ENCODE measurements around the gene VPS13A. TPM values are rescaled to one million over a fixed set of nuclear protein-coding genes. Genes with fewer than 3 reads are reported as not detected.

Gene VPS13A
- total and polyA plus RNA-seq, 9 of the 15 experiments (the other 6 are each of a cell fraction or from before 2014, with no cell fraction given) = 5.6 to 29.9 (median 14.7) TPM

DNA sequence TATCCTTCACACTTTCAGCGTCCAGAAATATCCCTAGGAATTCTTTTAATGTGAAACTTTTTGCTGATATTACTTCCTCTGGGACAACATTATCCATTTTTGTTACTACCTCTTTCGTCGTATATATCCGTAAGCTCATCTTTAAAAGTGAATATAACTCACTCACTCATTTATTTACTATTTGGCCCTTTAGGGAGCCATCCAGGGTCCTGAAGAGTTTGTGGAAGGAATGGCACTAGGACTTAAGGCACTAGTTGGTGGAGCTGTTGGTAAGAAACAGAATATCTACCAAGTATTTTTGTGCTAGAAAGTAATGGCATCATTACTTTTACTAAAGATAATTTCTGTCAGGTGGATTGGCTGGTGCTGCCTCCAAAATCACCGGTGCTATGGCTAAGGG is 192.7 kb downstream of the VPS13A start:
- no peak overlapping the region for H3K9ac ChIP-seq (ENCODE audit: insufficient read depth in 1 of 2, low read depth in 2 of 2, low read length in 2 of 2)
- BruUV-seq (replicated peaks) = no TSS peak
- intact Hi-C loops (cut with micrococcal nuclease) (no loop called here), in situ Hi-C loops (cut with MboI) (no loop called here)
- 97% methylated on average over 5 of the region's 5 CpGs for WGBS (ENCODE audit: insufficient coverage, low coverage, missing lambda C conversion rate)
- FAIRE-seq (no peak), ATAC-seq (no peak), DNase-seq (ENCODE audit: extremely low read depth in 1 of 4, low spot score in 3 of 4) (no peak)
- H3K4me2 ChIP-seq (ENCODE audit: insufficient read depth, low read length) = no peak overlapping the region
- no peak overlapping the region for H2AFZ ChIP-seq (ENCODE audit: low read depth, low read length)
- no peaks in the 10 kb centered on the region for H3K9me1 ChIP-seq (ENCODE audit: control insufficient read depth, insufficient read depth, low read length)
- no peaks in the 10 kb centered on the region for H3K9me3 ChIP-seq (replicated peaks; ENCODE audit: control insufficient read depth, insufficient read depth, low read depth, low read length)
- no peaks in the 10 kb centered on the region for H4K20me1 ChIP-seq (replicated peaks; ENCODE audit: control insufficient read depth, insufficient read depth, low read length)
- ChIA-PET CTCF (ENCODE audit: low intra/inter-chr PET ratio) (no interaction called here), POLR2A (no interaction called here)
- no peaks in the 10 kb centered on the region for H3K27me3 ChIP-seq (ENCODE audit: control insufficient read depth in 2 of 2, insufficient read depth in 2 of 2, low read length in 2 of 2)
- peaks cover 36% of the 10 kb centered on the region; the same call in 2 of the 3 replicates for H3K36me3 ChIP-seq (ENCODE audit: control insufficient read depth, insufficient read depth, low read length)
- H3K27ac ChIP-seq (ENCODE audit: extremely low read depth, low read depth, low read length) = no peak overlapping the region
- H3K4me3 ChIP-seq = no peak overlapping the region
- no peaks in the 10 kb centered on the region for H3K79me2 ChIP-seq (ENCODE audit: control insufficient read depth, insufficient read depth, low read length)
- no peaks in the 10 kb centered on the region for H3K4me1 ChIP-seq (replicated peaks in 1 of 2; ENCODE audit: control insufficient read depth in 2 of 2, insufficient read depth in 2 of 2, low read length in 2 of 2)
- no peak for TF ChIP-seq SMAD3 (CRISPR knock-in tag; conservative IDR thresholded peaks at IDR 0.05)
- TF ChIP-seq, protein P1, sequence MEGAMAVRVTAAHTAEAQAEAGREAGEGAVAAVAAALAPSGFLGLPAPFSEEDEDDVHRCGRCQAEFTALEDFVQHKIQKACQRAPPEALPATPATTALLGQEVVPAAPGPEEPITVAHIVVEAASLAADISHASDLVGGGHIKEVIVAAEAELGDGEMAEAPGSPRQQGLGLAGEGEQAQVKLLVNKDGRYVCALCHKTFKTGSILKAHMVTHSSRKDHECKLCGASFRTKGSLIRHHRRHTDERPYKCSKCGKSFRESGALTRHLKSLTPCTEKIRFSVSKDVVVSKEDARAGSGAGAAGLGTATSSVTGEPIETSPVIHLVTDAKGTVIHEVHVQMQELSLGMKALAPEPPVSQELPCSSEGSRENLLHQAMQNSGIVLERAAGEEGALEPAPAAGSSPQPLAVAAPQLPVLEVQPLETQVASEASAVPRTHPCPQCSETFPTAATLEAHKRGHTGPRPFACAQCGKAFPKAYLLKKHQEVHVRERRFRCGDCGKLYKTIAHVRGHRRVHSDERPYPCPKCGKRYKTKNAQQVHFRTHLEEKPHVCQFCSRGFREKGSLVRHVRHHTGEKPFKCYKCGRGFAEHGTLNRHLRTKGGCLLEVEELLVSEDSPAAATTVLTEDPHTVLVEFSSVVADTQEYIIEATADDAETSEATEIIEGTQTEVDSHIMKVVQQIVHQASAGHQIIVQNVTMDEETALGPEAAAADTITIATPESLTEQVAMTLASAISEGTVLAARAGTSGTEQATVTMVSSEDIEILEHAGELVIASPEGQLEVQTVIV (CRISPR knock-in tag; IDR thresholded peaks at IDR 0.05; ENCODE audit: borderline replicate concordance) = no peak
- TF ChIP-seq ZNF143 (CRISPR knock-in tag; IDR thresholded peaks at IDR 0.05) = no peak
- TF ChIP-seq CUX1 (CRISPR knock-in tag; IDR thresholded peaks at IDR 0.05) = no peak
- no peak for TF ChIP-seq CCNT2 (IDR thresholded peaks at IDR 0.05; ENCODE audit: borderline replicate concordance, extremely low read depth, insufficient read length, low read depth, low read length)
- TF ChIP-seq HDAC6 (IDR thresholded peaks at IDR 0.05; ENCODE audit: low read depth, low read length) = no peak
- TF ChIP-seq MYBL2 (IDR thresholded peaks at IDR 0.05; ENCODE audit: low read depth) = no peak
- no peak for TF ChIP-seq MYBL2 (CRISPR knock-in tag; IDR thresholded peaks at IDR 0.05; ENCODE audit: borderline replicate concordance)
- TF ChIP-seq, protein P2, sequence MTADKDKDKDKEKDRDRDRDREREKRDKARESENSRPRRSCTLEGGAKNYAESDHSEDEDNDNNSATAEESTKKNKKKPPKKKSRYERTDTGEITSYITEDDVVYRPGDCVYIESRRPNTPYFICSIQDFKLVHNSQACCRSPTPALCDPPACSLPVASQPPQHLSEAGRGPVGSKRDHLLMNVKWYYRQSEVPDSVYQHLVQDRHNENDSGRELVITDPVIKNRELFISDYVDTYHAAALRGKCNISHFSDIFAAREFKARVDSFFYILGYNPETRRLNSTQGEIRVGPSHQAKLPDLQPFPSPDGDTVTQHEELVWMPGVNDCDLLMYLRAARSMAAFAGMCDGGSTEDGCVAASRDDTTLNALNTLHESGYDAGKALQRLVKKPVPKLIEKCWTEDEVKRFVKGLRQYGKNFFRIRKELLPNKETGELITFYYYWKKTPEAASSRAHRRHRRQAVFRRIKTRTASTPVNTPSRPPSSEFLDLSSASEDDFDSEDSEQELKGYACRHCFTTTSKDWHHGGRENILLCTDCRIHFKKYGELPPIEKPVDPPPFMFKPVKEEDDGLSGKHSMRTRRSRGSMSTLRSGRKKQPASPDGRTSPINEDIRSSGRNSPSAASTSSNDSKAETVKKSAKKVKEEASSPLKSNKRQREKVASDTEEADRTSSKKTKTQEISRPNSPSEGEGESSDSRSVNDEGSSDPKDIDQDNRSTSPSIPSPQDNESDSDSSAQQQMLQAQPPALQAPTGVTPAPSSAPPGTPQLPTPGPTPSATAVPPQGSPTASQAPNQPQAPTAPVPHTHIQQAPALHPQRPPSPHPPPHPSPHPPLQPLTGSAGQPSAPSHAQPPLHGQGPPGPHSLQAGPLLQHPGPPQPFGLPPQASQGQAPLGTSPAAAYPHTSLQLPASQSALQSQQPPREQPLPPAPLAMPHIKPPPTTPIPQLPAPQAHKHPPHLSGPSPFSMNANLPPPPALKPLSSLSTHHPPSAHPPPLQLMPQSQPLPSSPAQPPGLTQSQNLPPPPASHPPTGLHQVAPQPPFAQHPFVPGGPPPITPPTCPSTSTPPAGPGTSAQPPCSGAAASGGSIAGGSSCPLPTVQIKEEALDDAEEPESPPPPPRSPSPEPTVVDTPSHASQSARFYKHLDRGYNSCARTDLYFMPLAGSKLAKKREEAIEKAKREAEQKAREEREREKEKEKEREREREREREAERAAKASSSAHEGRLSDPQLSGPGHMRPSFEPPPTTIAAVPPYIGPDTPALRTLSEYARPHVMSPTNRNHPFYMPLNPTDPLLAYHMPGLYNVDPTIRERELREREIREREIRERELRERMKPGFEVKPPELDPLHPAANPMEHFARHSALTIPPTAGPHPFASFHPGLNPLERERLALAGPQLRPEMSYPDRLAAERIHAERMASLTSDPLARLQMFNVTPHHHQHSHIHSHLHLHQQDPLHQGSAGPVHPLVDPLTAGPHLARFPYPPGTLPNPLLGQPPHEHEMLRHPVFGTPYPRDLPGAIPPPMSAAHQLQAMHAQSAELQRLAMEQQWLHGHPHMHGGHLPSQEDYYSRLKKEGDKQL (CRISPR knock-in tag; IDR thresholded peaks at IDR 0.05; ENCODE audit: borderline replicate concordance) = no peak

All from K562 (cell line).